H1 (cell line): ENCODE measurements around the gene PSMA5. TPM values are rescaled to one million over a fixed set of nuclear protein-coding genes. Genes with fewer than 3 reads are reported as not detected.
A peak's percentile ranks its signal among the peaks of the same experiment; 100 is the strongest.

Source experiments
- CTCF ChIA-PET: fragments of 300-600 bp; sonication (Branson Sonifier 250); formaldehyde crosslinking; loops from one replicate; lab custom pipeline; 2021; ENCODE audit not compliant: partially characterized antibody; lab: Charles Lee
- POLR2A ChIA-PET: fragments of 300-600 bp; sonication (Branson Sonifier 250); formaldehyde crosslinking; loops from one replicate; lab custom pipeline; 2021; ENCODE audit warnings: inconsistent platforms; ENCODE audit not compliant: partially characterized antibody; lab: Charles Lee
- DNase-seq, 2 experiments: peaks; one replicate each; pipeline versions ENCODE4 v3.0.0 to v3.0.0-alpha.2; 2010 to 2022; ENCODE audit warnings: low spot score in 2 of 2, low read depth in 1 of 2, mixed read lengths in 1 of 2
- FAIRE-seq: peaks from 2 replicates; lab custom pipeline; 2011; peaks lifted over from hg19 to GRCh38; lab: Jason Lieb, UNC
- H2AFZ ChIP-seq: 2 replicates; pipeline ENCODE4 v1.8.1; 2012; ENCODE audit warnings: low read length, inconsistent platforms
- H2AK5ac ChIP-seq: 2 replicates; pipeline ENCODE4 v1.6.1; 2013; ENCODE audit warnings: low read depth, low read length
- H2BK120ac ChIP-seq: replicated peaks from 2 replicates; pipeline ENCODE3; 2013; ENCODE audit warnings: low read depth, low read length, inconsistent platforms
- H2BK12ac ChIP-seq: 2 replicates; pipeline ENCODE4 v1.6.1; 2013; ENCODE audit warnings: low read depth, low read length
- H2BK15ac ChIP-seq: 2 replicates; pipeline ENCODE4 v1.6.1; 2013; ENCODE audit warnings: low read length
- H2BK20ac ChIP-seq: 2 replicates; pipeline ENCODE4 v1.6.1; 2013; ENCODE audit warnings: low read length
- H2BK5ac ChIP-seq: 2 replicates; pipeline ENCODE4 v1.6.1; 2013; ENCODE audit warnings: low read depth, low read length
- H3K14ac ChIP-seq: 2 replicates; pipeline ENCODE4 v1.6.1; 2013; ENCODE audit warnings: inconsistent platforms; ENCODE audit not compliant: insufficient read length
- H3K18ac ChIP-seq: 2 replicates; pipeline ENCODE4 v1.6.1; 2013; ENCODE audit warnings: low read length; ENCODE audit errors: extremely low read depth
- H3K23ac ChIP-seq: 2 replicates; pipeline ENCODE4 v1.6.1; 2013; ENCODE audit warnings: inconsistent platforms; ENCODE audit not compliant: insufficient read length
- H3K23me2 ChIP-seq: 2 replicates; pipeline ENCODE4 v1.6.1; 2013; ENCODE audit warnings: low read depth, low read length
- H3K27ac ChIP-seq: 2 replicates; pipeline ENCODE4 v1.6.1; 2011; ENCODE audit warnings: low read depth, low read length, inconsistent platforms
- H3K27me3 ChIP-seq, 4 experiments: replicated peaks in 1 of 4; 1 replicate in 1 of 4; 2 replicates in 3 of 4; pipeline versions ENCODE4 v1.6.1 to v1.8.1; 2011 to 2013; ENCODE audit warnings: low read length in 3 of 4, mild to moderate bottlenecking in 3 of 4, inconsistent platforms in 2 of 4, mixed read lengths in 2 of 4, moderate library complexity in 1 of 4; ENCODE audit not compliant: control insufficient read depth in 3 of 4, insufficient read depth in 3 of 4; ENCODE audit errors: extremely low read depth in 1 of 4
- H3K36me3 ChIP-seq, 4 experiments: 2 replicates each; pipeline versions ENCODE4 v1.6.1 to v1.8.1; 2011 to 2013; ENCODE audit warnings: mild to moderate bottlenecking in 4 of 4, low read length in 3 of 4, moderate library complexity in 2 of 4, control low read depth in 1 of 4, inconsistent platforms in 1 of 4; ENCODE audit not compliant: insufficient read depth in 4 of 4, control insufficient read depth in 2 of 4
- H3K4ac ChIP-seq: replicated peaks from 2 replicates; pipeline ENCODE3; 2013; ENCODE audit warnings: low read length, low read depth, mixed read lengths, inconsistent platforms; ENCODE audit not compliant: insufficient read length
- H3K4me1 ChIP-seq, 4 experiments: replicated peaks in 1 of 4; 1 replicate in 1 of 4; 2 replicates in 3 of 4; pipeline versions ENCODE4 v1.6.1 to v1.8.1; 2011 to 2013; ENCODE audit warnings: low read length in 3 of 4, inconsistent platforms in 2 of 4, mixed read lengths in 1 of 4; ENCODE audit not compliant: insufficient read depth in 4 of 4, control insufficient read depth in 3 of 4
- H3K4me2 ChIP-seq, 2 experiments: 2 replicates each; pipeline versions ENCODE4 v1.6.1 to v1.8.1; 2011 to 2013; ENCODE audit warnings: low read depth in 2 of 2, low read length in 2 of 2, control low read depth in 1 of 2, inconsistent platforms in 1 of 2, mild to moderate bottlenecking in 1 of 2; ENCODE audit not compliant: insufficient read depth in 1 of 2
- H3K4me3 ChIP-seq, 4 experiments: fragments of 200-600, 300-600 bp in 1 of 4; sonication (generic), shearing (Covaris generic), sonication (Bioruptor Twin) in 1 of 4; 2 replicates each; pipeline versions ENCODE4 v1.5.1 to v1.8.1; 2011 to 2016; ENCODE audit warnings: low read length in 4 of 4, low read depth in 3 of 4, control low read depth in 2 of 4, inconsistent platforms in 2 of 4, mild to moderate bottlenecking in 2 of 4, mixed read lengths in 1 of 4, moderate library complexity in 1 of 4; ENCODE audit not compliant: insufficient read depth in 2 of 4; ENCODE audit errors: extremely low read depth in 1 of 4
- H3K56ac ChIP-seq: replicated peaks from 2 replicates; pipeline ENCODE3; 2013; ENCODE audit warnings: low read depth, mild to moderate bottlenecking, mixed read lengths, low read length, inconsistent platforms; ENCODE audit not compliant: insufficient read length
- H3K79me1 ChIP-seq: 2 replicates; pipeline ENCODE4 v1.6.1; 2013; ENCODE audit warnings: low read depth, low read length, control low read depth
- H3K79me2 ChIP-seq, 2 experiments: 2 replicates each; pipeline versions ENCODE4 v1.6.1 to v1.8.1; 2012 to 2013; ENCODE audit warnings: low read length in 2 of 2, mild to moderate bottlenecking in 2 of 2, inconsistent platforms in 1 of 2; ENCODE audit not compliant: insufficient read depth in 2 of 2, control insufficient read depth in 1 of 2
- H3K9ac ChIP-seq, 4 experiments: replicated peaks in 1 of 4; 1 replicate in 1 of 4; 2 replicates in 3 of 4; pipeline versions ENCODE4 v1.6.1 to v1.8.1; 2011 to 2013; ENCODE audit warnings: low read depth in 3 of 4, low read length in 3 of 4, control low read depth in 2 of 4, mild to moderate bottlenecking in 2 of 4, moderate library complexity in 2 of 4, inconsistent platforms in 1 of 4; ENCODE audit errors: extremely low read depth in 1 of 4
- H3K9me3 ChIP-seq, 2 experiments: 2 replicates each; pipeline versions ENCODE4 v1.6.1 to v1.8.1; 2012 to 2013; ENCODE audit warnings: mild to moderate bottlenecking in 2 of 2, moderate library complexity in 2 of 2, control low read depth in 1 of 2, inconsistent platforms in 1 of 2, low read depth in 1 of 2, low read length in 1 of 2, mixed read lengths in 1 of 2; ENCODE audit not compliant: insufficient read depth in 2 of 2
- H4K20me1 ChIP-seq, 2 experiments: replicated peaks in 1 of 2; 2 replicates each; pipeline versions ENCODE3 to v1.8.1; 2011 to 2013; ENCODE audit warnings: inconsistent platforms in 2 of 2, low read length in 2 of 2, mild to moderate bottlenecking in 1 of 2; ENCODE audit not compliant: insufficient read depth in 2 of 2, control insufficient read depth in 1 of 2
- H4K5ac ChIP-seq: 2 replicates; pipeline ENCODE4 v1.6.1; 2013; ENCODE audit warnings: low read length, low read depth, mixed read lengths, inconsistent platforms; ENCODE audit not compliant: insufficient read length
- H4K8ac ChIP-seq: 2 replicates; pipeline ENCODE4 v1.8.0; 2013; ENCODE audit warnings: mild to moderate bottlenecking, moderate library complexity, low read length, inconsistent platforms; ENCODE audit not compliant: insufficient read depth; ENCODE audit errors: extremely low read depth
- H4K91ac ChIP-seq: replicated peaks from 2 replicates; pipeline ENCODE3; 2013; ENCODE audit warnings: low read length, mixed read lengths, inconsistent platforms; ENCODE audit not compliant: insufficient read length
- CBX8 ChIP-seq: fragments of 300-800, 300-1000 bp; sonication (generic); IDR thresholded peaks from 2 replicates; pipeline ENCODE4 v1.7.1; 2016; ENCODE audit warnings: low read depth, low read length, borderline replicate concordance
- HDAC6 ChIP-seq: IDR thresholded peaks from one replicate; pipeline ENCODE4 v1.7.1; 2012; ENCODE audit warnings: low read depth, mild to moderate bottlenecking, inconsistent platforms, low read length, moderate library complexity
- JUND ChIP-seq: IDR thresholded peaks from 2 replicates; pipeline ENCODE4 v1.6.1; 2011; ENCODE audit warnings: mild to moderate bottlenecking, improper control_type of control experiment, low read length
- SP4 ChIP-seq: IDR thresholded peaks from 2 replicates; pipeline ENCODE4 v1.6.1; 2012; ENCODE audit warnings: low read length, inconsistent platforms
- TAF1 ChIP-seq: IDR thresholded peaks from 2 replicates; pipeline ENCODE4 v1.6.1; 2011; ENCODE audit warnings: mild to moderate bottlenecking, low read depth, low read length
- WGBS, 2 experiments: shearing (Covaris generic) in 1 of 2; methylation state at CpG; one replicate each; pipeline versions ENCODE4 v1.1.6 to v1.1.7; 2013 to 2015; ENCODE audit warnings: low lambda C conversion rate in 2 of 2, mixed read lengths in 2 of 2, inconsistent platforms in 1 of 2, low coverage in 1 of 2, missing lambda C conversion rate in 1 of 2; ENCODE audit not compliant: insufficient replicate concordance in 2 of 2, insufficient coverage in 1 of 2, insufficient read length in 1 of 2; ENCODE audit errors: extremely low coverage in 1 of 2, missing lambda C conversion rate in 1 of 2; 5-methylcytosine and 5-hydroxymethylcytosine counted together
- polyA plus RNA-seq, 7 experiments: library from polyadenylated mRNA; depleted of rRNA in 3 of 7; stranded (reverse) in 5 of 7; unstranded in 2 of 7; fragments of >200 nt in 5 of 7; fragments of 200-250 nt in 2 of 7; gene quantifications; 1 replicate in 5 of 7; 2 replicates in 1 of 7; 4 replicates in 1 of 7; pipeline versions ENCODE4 v1.2.1 to v1.2.3, GENCODE V29; 2011 to 2013; ENCODE audit warnings: missing spikeins in 2 of 7, mixed read lengths in 2 of 7
- total RNA-seq: library from RNA; stranded (reverse); fragmentation: NEBNext Ultra II Directional; extraction: Animal tissue kit (Norgen Biotek cat#: 25700); gene quantifications from 2 replicates; pipeline ENCODE4 v1.2.1, GENCODE V29; 2021
- TF ChIP-seq, protein P1 (sequence below): IDR thresholded peaks from 2 replicates; pipeline ENCODE4 v1.6.1; 2012; ENCODE audit warnings: inconsistent platforms

The PSMA5 gene
- total and polyA plus RNA-seq, 2 of the 8 experiments (the other 6 are each of a cell fraction or from before 2014, with no cell fraction given), result 140 to 166 TPM

DNA sequence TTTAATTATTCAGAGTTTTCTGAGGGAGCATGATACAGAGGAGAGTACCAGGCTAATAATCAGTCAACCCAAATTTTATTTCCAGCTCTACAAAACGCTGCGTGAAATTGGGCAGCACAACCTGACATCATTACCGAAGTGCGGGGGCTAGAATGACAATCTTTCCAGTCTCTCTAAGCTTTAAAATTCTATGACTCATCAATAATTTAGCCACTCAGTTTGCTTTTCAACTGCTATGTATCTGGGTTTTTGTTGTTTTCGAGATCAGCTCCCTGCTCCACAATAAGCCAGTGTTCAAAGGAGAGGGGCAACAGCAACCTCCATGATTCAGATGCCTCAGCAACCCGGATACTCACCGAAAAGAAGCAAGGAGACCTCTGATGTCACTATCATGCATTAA lies 42.4 kb downstream of the PSMA5 start:
- Histone ChIP-seq H3K23ac (no peak overlapping the region), H2BK20ac (no peak overlapping the region), H3K9ac (no peak overlapping the region), H3K4me3 (no peak overlapping the region), H3K4me2 (0 out of 4 replicates have a peak overlapping the region, but pooled peaks of 1 of the 2 experiments have one; percentile 36), H3K27ac (peak overlapping the region; percentile 5; the same call in 1 of the 2 replicates), H3K36me3 (no peaks in the 10 kb centered on the region), H3K4me1 (peaks cover 0 to 16% (median 3%) of the 10 kb centered on the region in 4 experiments; a peak in 3 of 7 replicates), H3K4ac (no peak overlapping the region), H3K18ac (no peak overlapping the region), H3K79me1 (peaks cover 3% of the 10 kb centered on the region; the same call in 1 of the 2 replicates), H3K56ac (no peak overlapping the region), H4K91ac (no peak overlapping the region), H2BK12ac (no peak overlapping the region), H4K8ac (no peak overlapping the region), H3K27me3 (no peaks in the 10 kb centered on the region), H4K5ac (no peak overlapping the region), H3K9me3 (no peaks in the 10 kb centered on the region), H4K20me1 (peaks cover 0 to 9% of the 10 kb centered on the region in 2 experiments), H2BK15ac (no peak overlapping the region), H2AK5ac (no peak overlapping the region), H3K79me2 (peaks cover 3 to 94% of the 10 kb centered on the region in 2 experiments; a peak in 3 of 4 replicates), H3K23me2 (no peaks in the 10 kb centered on the region; the same call in 1 of the 2 replicates), H3K14ac (no peak overlapping the region), H2BK5ac (no peak overlapping the region; the same call in 1 of the 2 replicates), H2AFZ (no peak overlapping the region), H2BK120ac (no peak overlapping the region)
- CTCF ChIA-PET, result interaction anchor here (0.8 to 1.9 kb wide), 6 partner anchors 9 to 144 kb away, joined by 3 to 5 read pairs (median 4); no protein-coding TSS in a partner anchor
- POLR2A ChIA-PET, result interaction anchor here (1.0 to 2.8 kb wide), 3 partner anchors 11 to 28 kb away, joined by 3 to 13 read pairs (median 6); no protein-coding TSS in a partner anchor
- WGBS, 2 experiments, result 82% methylated on average over 7 of the region's 7 CpGs; no CpG with 5 or more reads in 1 of the 2 experiments
- no peak for FAIRE-seq
- no peak for DNase-seq
- TF ChIP-seq HDAC6 (no peak), CBX8 (no peak), TAF1 (no peak), JUND (no peak), SP4 (no peak)
- TF ChIP-seq, protein P1, sequence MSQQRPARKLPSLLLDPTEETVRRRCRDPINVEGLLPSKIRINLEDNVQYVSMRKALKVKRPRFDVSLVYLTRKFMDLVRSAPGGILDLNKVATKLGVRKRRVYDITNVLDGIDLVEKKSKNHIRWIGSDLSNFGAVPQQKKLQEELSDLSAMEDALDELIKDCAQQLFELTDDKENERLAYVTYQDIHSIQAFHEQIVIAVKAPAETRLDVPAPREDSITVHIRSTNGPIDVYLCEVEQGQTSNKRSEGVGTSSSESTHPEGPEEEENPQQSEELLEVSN, result no peak
